ENCODE measurements around the gene PUS1.
"Not testable (repeated sequence)": the region's sequence is repeated elsewhere in the genome, so short reads cannot be mapped to it uniquely, and the experiment has no call there.

PUS1 gene

GRCh38 chr12:131959641-131960589 is 30.8 kb downstream of the PUS1 start:
- DNase-seq (ENCODE audit: low read depth in 3 of 3): no peak

- DNase-seq (ENCODE audit: low read depth in 3 of 3): not testable (repeated sequence)
Measured at GRCh38 chr12:131960590-131961325, 31.7 kb downstream of the PUS1 start.

- not testable (repeated sequence) for DNase-seq (ENCODE audit: low read depth in 3 of 3)
Measured at GRCh38 chr12:131961328-131961727, 32.3 kb downstream of the PUS1 start.

- no peak for DNase-seq (ENCODE audit: low read depth in 3 of 3)
Measured at GRCh38 chr12:131962069-131962468, 33.0 kb downstream of the PUS1 start.

GRCh38 chr12:131963381-131963780 is 34.3 kb downstream of the PUS1 start:
- DNase-seq (ENCODE audit: low read depth in 3 of 3): no peak

GRCh38 chr12:131965073-131965472 is 36.0 kb downstream of the PUS1 start:
- no peak for DNase-seq (ENCODE audit: low read depth in 3 of 3)

GRCh38 chr12:131971226-131971625 is 42.1 kb downstream of the PUS1 start:
- no peak for DNase-seq (ENCODE audit: low read depth in 3 of 3)

- DNase-seq (ENCODE audit: low read depth in 3 of 3): no peak
Measured at GRCh38 chr12:131975228-131975627, 46.2 kb downstream of the PUS1 start.

GRCh38 chr12:131979606-131980005 is 50.5 kb downstream of the PUS1 start:
- no peak for DNase-seq (ENCODE audit: low read depth in 3 of 3)

GRCh38 chr12:131980263-131980662 is 51.2 kb downstream of the PUS1 start:
- DNase-seq (ENCODE audit: low read depth in 3 of 3): no peak

GRCh38 chr12:131981388-131981787 is 52.3 kb downstream of the PUS1 start:
- no peak for DNase-seq (ENCODE audit: low read depth in 3 of 3)

GRCh38 chr12:131982041-131982440 is 53.0 kb downstream of the PUS1 start:
- DNase-seq (ENCODE audit: low read depth in 3 of 3): no peak

- no peak for DNase-seq (ENCODE audit: low read depth in 3 of 3)
Measured at GRCh38 chr12:131983026-131983425, 54.0 kb downstream of the PUS1 start.

- no peak for DNase-seq (ENCODE audit: low read depth in 3 of 3)
Measured at GRCh38 chr12:131983554-131983953, 54.5 kb downstream of the PUS1 start.

GRCh38 chr12:131984334-131984733 is 55.3 kb downstream of the PUS1 start:
- DNase-seq (ENCODE audit: low read depth in 3 of 3): no peak

- not testable (repeated sequence) for DNase-seq (ENCODE audit: low read depth in 3 of 3)
Measured at GRCh38 chr12:131985510-131985875, 56.4 kb downstream of the PUS1 start.

GRCh38 chr12:131986361-131986760 is 57.3 kb downstream of the PUS1 start:
- no peak for DNase-seq (ENCODE audit: low read depth in 3 of 3)

GRCh38 chr12:131986910-131987309 is 57.8 kb downstream of the PUS1 start:
- no peak for DNase-seq (ENCODE audit: low read depth in 3 of 3)

GRCh38 chr12:131987552-131987951 is 58.5 kb downstream of the PUS1 start:
- no peak for DNase-seq (ENCODE audit: low read depth in 3 of 3)

GRCh38 chr12:131988054-131988796 is 59.1 kb downstream of the PUS1 start:
- no peak for DNase-seq (ENCODE audit: low read depth in 3 of 3)

- no peak for DNase-seq (ENCODE audit: low read depth in 3 of 3)
Measured at GRCh38 chr12:131989021-131989420, 59.9 kb downstream of the PUS1 start.
